Measurements from ENCODE around the gene CASR.

Gene CASR

GRCh38 chr3:122295266-122296062 is 112.0 kb downstream of the CASR start:
- no peak for DNase-seq (ENCODE audit: low read depth)
- H3K4me3 ChIP-seq (ENCODE audit: low read depth, low read length): no peak overlapping the region

- no peak for DNase-seq (ENCODE audit: low read depth)
- no peak overlapping the region for H3K4me3 ChIP-seq (ENCODE audit: low read depth, low read length)
Observed at GRCh38 chr3:122298239-122298638, 114.8 kb downstream of the CASR start.

- H3K4me3 ChIP-seq (ENCODE audit: low read depth, low read length): no peak overlapping the region
- no peak for DNase-seq (ENCODE audit: low read depth)
Observed at GRCh38 chr3:122299215-122299614, 115.7 kb downstream of the CASR start.

GRCh38 chr3:122299872-122300460 is 116.5 kb downstream of the CASR start:
- H3K4me3 ChIP-seq (ENCODE audit: low read depth, low read length): no peak overlapping the region
- no peak for DNase-seq (ENCODE audit: low read depth)

GRCh38 chr3:122301063-122301462 is 117.6 kb downstream of the CASR start:
- H3K4me3 ChIP-seq (ENCODE audit: low read depth, low read length): no peak overlapping the region
- DNase-seq (ENCODE audit: low read depth): no peak

GRCh38 chr3:122305818-122306621 is 122.6 kb downstream of the CASR start:
- DNase-seq (ENCODE audit: low read depth): no peak
- no peak overlapping the region for H3K4me3 ChIP-seq (ENCODE audit: low read depth, low read length)

- H3K4me3 ChIP-seq (ENCODE audit: low read depth, low read length): no peak overlapping the region
- DNase-seq (ENCODE audit: low read depth): no peak
Observed at GRCh38 chr3:122306622-122306953, 123.1 kb downstream of the CASR start.

- no peak for DNase-seq (ENCODE audit: low read depth)
Observed at GRCh38 chr3:122307094-122307687, 123.7 kb downstream of the CASR start.

GRCh38 chr3:122307976-122308375 is 124.5 kb downstream of the CASR start:
- DNase-seq (ENCODE audit: low read depth): no peak

More at GRCh38 chr3:122307094-122307687, 123.7 kb downstream of the CASR start:
- no peak overlapping the region for H3K4me3 ChIP-seq (ENCODE audit: low read depth, low read length)

GRCh38 chr3:122310361-122310760 is 126.9 kb downstream of the CASR start:
- H3K4me3 ChIP-seq (ENCODE audit: low read depth, low read length): no peak overlapping the region
- no peak for DNase-seq (ENCODE audit: low read depth)

More at GRCh38 chr3:122307976-122308375, 124.5 kb downstream of the CASR start:
- H3K4me3 ChIP-seq (ENCODE audit: low read depth, low read length): no peak overlapping the region

GRCh38 chr3:122312826-122313225 is 129.4 kb downstream of the CASR start:
- no peak for DNase-seq (ENCODE audit: low read depth)
- H3K4me3 ChIP-seq (ENCODE audit: low read depth, low read length): no peak overlapping the region

- DNase-seq (ENCODE audit: low read depth): no peak
- H3K4me3 ChIP-seq (ENCODE audit: low read depth, low read length): no peak overlapping the region
Observed at GRCh38 chr3:122313281-122313680, 129.8 kb downstream of the CASR start.

- DNase-seq (ENCODE audit: low read depth): no peak
- H3K4me3 ChIP-seq (ENCODE audit: low read depth, low read length): no peak overlapping the region
Observed at GRCh38 chr3:122314228-122314876, 130.9 kb downstream of the CASR start.

- H3K4me3 ChIP-seq (ENCODE audit: low read depth, low read length): no peak overlapping the region
- no peak for DNase-seq (ENCODE audit: low read depth)
Observed at GRCh38 chr3:122315619-122316018, 132.2 kb downstream of the CASR start.

GRCh38 chr3:122316368-122316767 is 132.9 kb downstream of the CASR start:
- DNase-seq (ENCODE audit: low read depth): no peak
- H3K4me3 ChIP-seq (ENCODE audit: low read depth, low read length): no peak overlapping the region

- no peak for DNase-seq (ENCODE audit: low read depth)
- no peak overlapping the region for H3K4me3 ChIP-seq (ENCODE audit: low read depth, low read length)
Observed at GRCh38 chr3:122318620-122319019, 135.2 kb downstream of the CASR start.

GRCh38 chr3:122322095-122323075 is 138.9 kb downstream of the CASR start:
- no peak overlapping the region for H3K4me3 ChIP-seq (ENCODE audit: low read depth, low read length)
- DNase-seq (ENCODE audit: low read depth): no peak

- DNase-seq (ENCODE audit: low read depth): no peak
- no peak within 1 kb of the TSS for H3K4me3 ChIP-seq (ENCODE audit: low read depth, low read length)
Observed at GRCh38 chr3:122324871-122325323, 141.4 kb downstream of the CASR start, which contains the start of gene CSTA. CSTA (plus strand) TSS chr3:122325248; CDS start chr3:122325293, 45 bp downstream.

Measured in skeletal muscle cell (primary cell).